ENCODE data around the gene FOXA3.

GRCh38 chr19:45879971-45880370, 15.8 kb downstream of the FOXA3 start:
- TF ChIP-seq POLR2A (IDR thresholded peaks at IDR 0.05; ENCODE audit: borderline replicate concordance, extremely low read depth, insufficient read depth, insufficient read length): no peak
- no peak for TF ChIP-seq YY1 (IDR thresholded peaks at IDR 0.05; ENCODE audit: extremely low read depth, insufficient replicate concordance, low read depth, low read length)
- TF ChIP-seq, protein P1, sequence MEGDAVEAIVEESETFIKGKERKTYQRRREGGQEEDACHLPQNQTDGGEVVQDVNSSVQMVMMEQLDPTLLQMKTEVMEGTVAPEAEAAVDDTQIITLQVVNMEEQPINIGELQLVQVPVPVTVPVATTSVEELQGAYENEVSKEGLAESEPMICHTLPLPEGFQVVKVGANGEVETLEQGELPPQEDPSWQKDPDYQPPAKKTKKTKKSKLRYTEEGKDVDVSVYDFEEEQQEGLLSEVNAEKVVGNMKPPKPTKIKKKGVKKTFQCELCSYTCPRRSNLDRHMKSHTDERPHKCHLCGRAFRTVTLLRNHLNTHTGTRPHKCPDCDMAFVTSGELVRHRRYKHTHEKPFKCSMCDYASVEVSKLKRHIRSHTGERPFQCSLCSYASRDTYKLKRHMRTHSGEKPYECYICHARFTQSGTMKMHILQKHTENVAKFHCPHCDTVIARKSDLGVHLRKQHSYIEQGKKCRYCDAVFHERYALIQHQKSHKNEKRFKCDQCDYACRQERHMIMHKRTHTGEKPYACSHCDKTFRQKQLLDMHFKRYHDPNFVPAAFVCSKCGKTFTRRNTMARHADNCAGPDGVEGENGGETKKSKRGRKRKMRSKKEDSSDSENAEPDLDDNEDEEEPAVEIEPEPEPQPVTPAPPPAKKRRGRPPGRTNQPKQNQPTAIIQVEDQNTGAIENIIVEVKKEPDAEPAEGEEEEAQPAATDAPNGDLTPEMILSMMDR (IDR thresholded peaks at IDR 0.05 in 2 of 3, conservative IDR thresholded peaks at IDR 0.05 in 1 of 3; ENCODE audit: borderline replicate concordance in 1 of 3, insufficient read depth in 1 of 3, low read depth in 2 of 3, low read length in 2 of 3): no peak
- TF ChIP-seq SIN3A (IDR thresholded peaks at IDR 0.05; ENCODE audit: low read depth): no peak
- TF ChIP-seq EZH2 (IDR thresholded peaks at IDR 0.05): no peak
- no peak for TF ChIP-seq SRF (IDR thresholded peaks at IDR 0.05; ENCODE audit: low read depth)
- TF ChIP-seq EZH2phosphoT487 (IDR thresholded peaks at IDR 0.05; ENCODE audit: borderline replicate concordance): no peak
- TF ChIP-seq ZFX (IDR thresholded peaks at IDR 0.05): no peak
